Vagina (tissue), 2 donors: Measurements from ENCODE around the gene UST. TPM values are rescaled to one million over a fixed set of nuclear protein-coding genes. Genes with fewer than 3 reads are reported as not detected.
A peak's percentile ranks its signal among the peaks of the same experiment; 100 is the strongest.
"Not testable (repeated sequence)": the region's sequence is repeated elsewhere in the genome, so short reads cannot be mapped to it uniquely, and the experiment has no call there.

ENCODE experiments used
- DNase-seq, 2 donors: peaks; one replicate each; pipeline ENCODE4 v3.0.0-alpha.2; 2017; ENCODE audit errors: extremely low spot score in 2 of 2
- H3K27ac ChIP-seq: fragments of 200-600 bp; sonication (generic); one replicate; pipeline ENCODE4 v1.5.1; 2019
- H3K27me3 ChIP-seq: fragments of 200-600 bp; sonication (generic); one replicate; pipeline ENCODE4 v1.5.1; 2019
- H3K36me3 ChIP-seq, 2 donors: fragments of 200-600 bp; sonication (generic); one replicate each; pipeline ENCODE4 v1.5.1; 2017 to 2019
- H3K4me1 ChIP-seq: fragments of 200-600 bp; sonication (generic); one replicate; pipeline ENCODE4 v1.5.1; 2019
- H3K4me3 ChIP-seq, 2 donors: fragments of 200-600 bp; sonication (generic); 1 replicate in 1 of 2; 2 replicates in 1 of 2; pipeline ENCODE4 v1.5.1; 2016 to 2019
- H3K9me3 ChIP-seq: fragments of 200-600 bp; sonication (generic); one replicate; pipeline ENCODE4 v1.5.1; 2019
- POLR2A ChIP-seq, 2 donors: fragments of 450-650 bp; IDR thresholded peaks; one replicate each; pipeline ENCODE4 v1.6.1; 2017; ENCODE audit warnings: antibody characterized with exemption in 2 of 2, mild to moderate bottlenecking in 2 of 2, moderate library complexity in 2 of 2
- POLR2AphosphoS5 ChIP-seq, 2 donors: sonication (generic); formaldehyde crosslinking; IDR thresholded peaks; one replicate each; pipeline ENCODE4 v1.9.0; 2017; ENCODE audit warnings: antibody characterized with exemption in 2 of 2, mild to moderate bottlenecking in 2 of 2, low read depth in 1 of 2; ENCODE audit not compliant: insufficient read depth in 1 of 2
- intact Hi-C: fragments of 100-400 bp; cut with DNase I; formaldehyde crosslinking; loops from one replicate; pipeline ENCODE4 v1.15.1; 2023
- total RNA-seq: library from RNA; depleted of rRNA; stranded (reverse); fragments of >200 nt; gene quantifications from one replicate; pipeline ENCODE4 v1.2.3, GENCODE V29; 2016
- TF ChIP-seq, protein P1 (sequence below), 3 experiments: fragments of 450-650 bp in 2 of 3; fragments of 200-600 bp in 1 of 3; sonication (generic) in 1 of 3; IDR thresholded peaks; one replicate each; pipeline ENCODE4 v1.5.1; 2017 to 2019; ENCODE audit warnings: antibody characterized with exemption in 3 of 3, mild to moderate bottlenecking in 2 of 3, moderate library complexity in 2 of 3

UST gene
- total RNA-seq, 1 donor from 2014 or later, result 14.2 TPM

DNA sequence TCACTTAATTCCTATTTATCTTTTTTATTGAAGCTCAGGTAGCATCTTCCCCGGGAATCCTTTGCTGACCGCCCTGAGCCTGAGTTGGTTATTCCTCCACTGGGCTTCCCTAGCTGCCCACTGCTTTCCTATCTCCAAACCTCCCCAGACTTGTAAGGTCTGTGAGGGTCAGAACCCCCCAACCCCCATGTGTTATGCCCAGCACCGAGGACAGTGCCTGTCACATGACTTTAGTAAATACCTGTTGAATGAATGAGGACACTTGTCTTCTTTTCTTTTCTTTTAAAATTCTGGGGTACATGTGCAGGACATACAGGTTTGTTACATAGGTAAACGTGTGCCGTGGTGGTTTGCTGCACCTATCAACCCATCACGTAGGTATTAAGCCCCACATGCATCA is 105.9 kb downstream of the UST start:
- Histone ChIP-seq H3K27me3 (no peaks in the 10 kb centered on the region), H3K9me3 (no peaks in the 10 kb centered on the region), H3K36me3 (no peaks in the 10 kb centered on the region), H3K27ac (no peak overlapping the region), H3K4me1 (peaks cover 23% of the 10 kb centered on the region), H3K4me3 (no peak overlapping the region)
- intact Hi-C loops, result no loop called here
- TF ChIP-seq POLR2A (IDR thresholded peaks at IDR 0.05) (no peak), POLR2AphosphoS5 (IDR thresholded peaks at IDR 0.05; ENCODE audit: insufficient read depth in 1 of 2, low read depth in 1 of 2) (no peak)
- TF ChIP-seq, protein P1, sequence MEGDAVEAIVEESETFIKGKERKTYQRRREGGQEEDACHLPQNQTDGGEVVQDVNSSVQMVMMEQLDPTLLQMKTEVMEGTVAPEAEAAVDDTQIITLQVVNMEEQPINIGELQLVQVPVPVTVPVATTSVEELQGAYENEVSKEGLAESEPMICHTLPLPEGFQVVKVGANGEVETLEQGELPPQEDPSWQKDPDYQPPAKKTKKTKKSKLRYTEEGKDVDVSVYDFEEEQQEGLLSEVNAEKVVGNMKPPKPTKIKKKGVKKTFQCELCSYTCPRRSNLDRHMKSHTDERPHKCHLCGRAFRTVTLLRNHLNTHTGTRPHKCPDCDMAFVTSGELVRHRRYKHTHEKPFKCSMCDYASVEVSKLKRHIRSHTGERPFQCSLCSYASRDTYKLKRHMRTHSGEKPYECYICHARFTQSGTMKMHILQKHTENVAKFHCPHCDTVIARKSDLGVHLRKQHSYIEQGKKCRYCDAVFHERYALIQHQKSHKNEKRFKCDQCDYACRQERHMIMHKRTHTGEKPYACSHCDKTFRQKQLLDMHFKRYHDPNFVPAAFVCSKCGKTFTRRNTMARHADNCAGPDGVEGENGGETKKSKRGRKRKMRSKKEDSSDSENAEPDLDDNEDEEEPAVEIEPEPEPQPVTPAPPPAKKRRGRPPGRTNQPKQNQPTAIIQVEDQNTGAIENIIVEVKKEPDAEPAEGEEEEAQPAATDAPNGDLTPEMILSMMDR (IDR thresholded peaks at IDR 0.05), result no peak
- no peak for DNase-seq

DNA sequence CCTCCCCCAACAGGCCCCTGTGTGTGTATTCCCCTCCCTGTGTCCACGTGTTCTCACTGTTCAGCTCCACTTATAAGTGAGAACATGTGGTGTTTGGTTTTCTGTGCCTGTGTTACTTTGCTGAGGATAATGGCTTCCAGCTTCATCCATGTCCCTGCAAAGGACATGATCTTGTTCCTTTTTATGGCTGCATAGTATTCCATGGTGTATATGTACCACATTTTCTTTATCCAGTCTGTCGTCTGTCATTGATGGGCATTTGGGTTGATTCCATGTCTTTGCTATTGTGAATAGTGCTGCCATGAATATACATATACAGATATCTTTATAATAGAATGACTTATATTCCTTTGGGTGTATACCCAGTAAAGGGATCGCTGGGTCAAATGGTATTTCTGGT is 106.3 kb downstream of the UST start:
- H3K9me3 ChIP-seq, intact Hi-C loops, H3K27me3 ChIP-seq, H3K4me3 ChIP-seq, DNase-seq, H3K36me3 ChIP-seq, H3K27ac ChIP-seq: not testable (repeated sequence)
- peaks cover 23% of the 10 kb centered on the region for H3K4me1 ChIP-seq

DNA sequence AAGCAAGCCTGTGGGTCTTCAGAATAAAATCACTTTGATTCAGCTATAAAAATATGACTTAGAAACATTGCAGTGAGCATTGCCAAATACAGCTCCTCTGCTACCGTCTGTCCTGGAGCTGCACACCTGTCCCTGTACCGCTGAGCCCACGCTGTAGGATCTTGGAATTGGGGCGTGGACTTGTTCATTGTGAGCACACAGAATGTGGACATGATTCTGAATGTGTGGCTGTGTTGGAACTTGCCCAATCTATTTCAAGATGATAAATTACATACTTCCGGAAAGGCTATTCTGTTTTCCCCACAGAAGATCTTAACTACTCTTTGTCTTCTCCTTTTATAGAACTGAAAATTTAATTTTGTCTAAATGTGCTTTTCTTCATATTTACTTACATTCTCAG is 107.3 kb downstream of the UST start:
- intact Hi-C loops, result no loop called here
- H3K27ac ChIP-seq, result no peak overlapping the region
- no peaks in the 10 kb centered on the region for H3K36me3 ChIP-seq
- no peaks in the 10 kb centered on the region for H3K9me3 ChIP-seq
- no peaks in the 10 kb centered on the region for H3K27me3 ChIP-seq
- DNase-seq, result no peak
- no peak overlapping the region for H3K4me3 ChIP-seq
- H3K4me1 ChIP-seq, result peaks cover 25% of the 10 kb centered on the region
- TF ChIP-seq POLR2A (IDR thresholded peaks at IDR 0.05) (no peak), POLR2AphosphoS5 (IDR thresholded peaks at IDR 0.05; ENCODE audit: insufficient read depth in 1 of 2, low read depth in 1 of 2) (peak in 1 of 2 donors; percentile 16)
- TF ChIP-seq, protein P1 (IDR thresholded peaks at IDR 0.05), result no peak

DNA sequence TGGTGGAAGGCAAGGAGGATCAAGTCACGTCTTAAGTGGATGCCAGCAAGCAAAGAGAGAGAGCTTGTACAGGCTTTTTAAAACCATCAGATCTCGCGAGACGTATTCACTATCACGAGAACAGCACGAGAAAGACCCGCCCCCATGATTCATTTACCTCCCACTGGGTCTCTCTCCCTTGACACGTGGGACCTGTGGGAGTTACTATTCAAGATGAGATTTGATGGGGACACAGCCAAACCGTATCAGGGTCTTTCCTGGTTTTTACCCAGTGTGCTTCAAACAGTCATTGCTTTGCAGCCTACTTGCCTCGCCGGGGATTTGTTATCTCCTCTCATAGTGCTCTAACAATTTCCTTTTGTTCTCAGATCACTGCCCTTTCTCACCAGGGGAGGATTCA is 108.2 kb downstream of the UST start:
- no peaks in the 10 kb centered on the region for H3K36me3 ChIP-seq
- DNase-seq, result no peak
- H3K9me3 ChIP-seq, result no peaks in the 10 kb centered on the region
- no peak overlapping the region for H3K27ac ChIP-seq
- TF ChIP-seq, protein P1 (IDR thresholded peaks at IDR 0.05), result no peak
- TF ChIP-seq POLR2A (IDR thresholded peaks at IDR 0.05) (no peak), POLR2AphosphoS5 (IDR thresholded peaks at IDR 0.05; ENCODE audit: insufficient read depth in 1 of 2, low read depth in 1 of 2) (no peak)
- H3K27me3 ChIP-seq, result no peaks in the 10 kb centered on the region
- H3K4me1 ChIP-seq, result peaks cover 25% of the 10 kb centered on the region
- H3K4me3 ChIP-seq, result no peak overlapping the region
- intact Hi-C loops, result no loop called here

DNA sequence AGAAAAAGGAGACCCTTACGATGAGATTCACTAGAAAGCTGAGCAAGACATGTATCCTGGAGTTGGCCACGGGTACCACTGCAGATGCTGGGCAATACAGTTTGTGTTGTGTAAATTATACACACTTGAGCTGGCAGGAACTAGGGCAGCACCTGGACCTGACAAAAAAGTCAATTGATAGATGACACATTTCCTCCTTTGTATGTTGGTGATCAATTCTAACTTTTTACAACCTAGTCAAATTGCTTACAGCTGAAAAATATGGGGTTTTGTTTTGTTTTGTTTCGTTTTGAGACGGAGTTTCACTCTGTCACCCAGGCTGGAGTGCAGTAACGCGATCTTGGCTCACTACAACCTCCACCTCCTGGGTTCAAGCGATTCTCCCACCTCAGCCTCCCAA is 108.9 kb downstream of the UST start:
- DNase-seq, result no peak
- Histone ChIP-seq H3K27me3 (no peaks in the 10 kb centered on the region), H3K4me1 (peaks cover 25% of the 10 kb centered on the region), H3K36me3 (no peaks in the 10 kb centered on the region), H3K9me3 (no peaks in the 10 kb centered on the region), H3K27ac (no peak overlapping the region), H3K4me3 (no peak overlapping the region)
- intact Hi-C loops, result no loop called here
- TF ChIP-seq POLR2AphosphoS5 (IDR thresholded peaks at IDR 0.05; ENCODE audit: insufficient read depth in 1 of 2, low read depth in 1 of 2) (no peak), POLR2A (IDR thresholded peaks at IDR 0.05) (no peak)
- TF ChIP-seq, protein P1 (IDR thresholded peaks at IDR 0.05), result no peak
